Stomach (tissue), 4 donors: ENCODE data around the gene PTPRJ.

Source experiments
- CTCF ChIP-seq, 7 experiments: fragments of 450-650 bp in 4 of 7; fragments of 200-600 bp in 3 of 7; sonication (generic) in 3 of 7; IDR thresholded peaks; one replicate each; pipeline ENCODE4 v1.5.1; 2016 to 2019; ENCODE audit warnings: antibody characterized with exemption in 7 of 7, control low read depth in 2 of 7, mild to moderate bottlenecking in 1 of 7
- POLR2A ChIP-seq, 4 donors: fragments of 450-650 bp; IDR thresholded peaks; one replicate each; pipeline ENCODE4 v1.6.1; 2016; ENCODE audit warnings: antibody characterized with exemption in 4 of 4, control low read depth in 2 of 4, mild to moderate bottlenecking in 1 of 4, moderate library complexity in 1 of 4

GRCh38 chr11:48014917-48015316 lies 34.6 kb downstream of the PTPRJ start:
- no peak for TF ChIP-seq CTCF (IDR thresholded peaks at IDR 0.05)
- TF ChIP-seq POLR2A (IDR thresholded peaks at IDR 0.05) = no peak
